H1 (cell line): ENCODE measurements around the gene NGEF.

Experiments used
- HDAC6 ChIP-seq: IDR thresholded peaks from one replicate; pipeline ENCODE4 v1.7.1; 2012; ENCODE audit warnings: low read depth, mild to moderate bottlenecking, inconsistent platforms, low read length, moderate library complexity
- YY1 ChIP-seq: IDR thresholded peaks from 2 replicates; pipeline ENCODE4 v1.6.1; 2011; ENCODE audit warnings: low read depth, mild to moderate bottlenecking, low read length

DNA sequence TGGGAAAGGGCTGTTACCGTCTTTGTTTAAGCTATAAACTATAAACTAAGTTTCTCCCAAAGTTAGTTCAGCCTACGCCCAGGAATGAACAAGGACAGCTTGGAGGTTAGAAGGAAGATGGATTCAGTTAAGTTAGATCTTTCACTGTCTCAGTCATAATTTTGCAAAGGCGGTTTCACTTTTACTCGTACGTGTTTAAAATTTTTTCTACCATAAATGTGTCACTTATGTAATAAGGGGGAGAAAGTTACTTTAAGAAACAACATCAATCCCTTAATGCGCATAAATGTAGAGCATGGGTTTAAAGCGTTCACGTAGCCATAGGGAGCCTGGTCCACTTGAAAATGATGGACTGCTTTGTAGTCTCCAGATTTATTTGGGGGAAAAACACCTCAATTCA, 71.7 kb downstream of the NGEF start:
- TF ChIP-seq HDAC6, result no peak
- no peak for TF ChIP-seq YY1
